ENCODE data around the gene KCNQ2. TPM values are rescaled to one million over a fixed set of nuclear protein-coding genes. Genes with fewer than 3 reads are reported as not detected.
A peak's percentile ranks its signal among the peaks of the same experiment; 100 is the strongest.

KCNQ2 gene
- total RNA-seq, 1 experiment from 2014 or later = 86.5 TPM

- DNase-seq (ENCODE audit: low read depth, low spot score) (no peak), ATAC-seq (no peak)
- no peak overlapping the region for H3K9ac ChIP-seq (ENCODE audit: low read length)
- no peak overlapping the region for H2AFZ ChIP-seq (ENCODE audit: low read depth, low read length, poor library complexity, severe bottlenecking)
- no peak overlapping the region for H3K4me2 ChIP-seq (ENCODE audit: low read length)
- H3K4me1 ChIP-seq (ENCODE audit: control insufficient read depth in 1 of 2, insufficient read depth in 2 of 2, low read length in 2 of 2) = peaks cover 11 to 21% of the 10 kb centered on the region in 2 experiments; a peak in 3 of 4 replicates
- ChIA-PET CTCF (no interaction called here), POLR2A (no interaction called here), RAD21 (ENCODE audit: low non-redundant PET in 1 of 2, low total read pairs in 2 of 2, uncharacterized antibody in 2 of 2, unreplicated experiment in 2 of 2) (no interaction called here)
- no peaks in the 10 kb centered on the region for H3K27me3 ChIP-seq (ENCODE audit: insufficient read depth, low read length)
- H3K36me3 ChIP-seq (ENCODE audit: control insufficient read depth in 1 of 2, insufficient read depth in 2 of 2, low read length in 2 of 2) = peaks cover 43 to 73% of the 10 kb centered on the region in 2 experiments
- no peak overlapping the region for H3K27ac ChIP-seq (ENCODE audit: low read depth, low read length)
- H3K4me3 ChIP-seq (replicated peaks in 1 of 2; ENCODE audit: low read depth in 1 of 2, low read length in 2 of 2) = no peak overlapping the region
- no peaks in the 10 kb centered on the region for H3K9me2 ChIP-seq (ENCODE audit: insufficient read depth)
- peaks cover 50% of the 10 kb centered on the region for H3K79me2 ChIP-seq (ENCODE audit: insufficient read depth, low read length)
- H3K9me3 ChIP-seq (ENCODE audit: control insufficient read depth in 1 of 2, insufficient read depth in 1 of 2, low read depth in 1 of 2, low read length in 2 of 2) = no peaks in the 10 kb centered on the region
- no peaks in the 10 kb centered on the region for H4K20me1 ChIP-seq (ENCODE audit: insufficient read depth)
- TF ChIP-seq ATF3 (IDR thresholded peaks at IDR 0.05) (no peak), POLR2AphosphoS5 (IDR thresholded peaks at IDR 0.05; ENCODE audit: low read depth, low read length) (peak; percentile 20; the same call in 1 of the 2 replicates)
- no TSS peak for BruUV-seq (replicated peaks)
- intact Hi-C loops (cut with micrococcal nuclease) = no loop called here
Observed at GRCh38 chr20:63494084-63494419, 21.6 kb upstream of the KCNQ2 start.

GRCh38 chr20:63493563-63494020 lies 21.1 kb upstream of the KCNQ2 start:
- ChIA-PET CTCF (no interaction called here), POLR2A (no interaction called here), RAD21 (ENCODE audit: low non-redundant PET in 1 of 2, low total read pairs in 2 of 2, uncharacterized antibody in 2 of 2, unreplicated experiment in 2 of 2) (no interaction called here)
- Histone ChIP-seq H3K36me3 (ENCODE audit: control insufficient read depth in 1 of 2, insufficient read depth in 2 of 2, low read length in 2 of 2) (peaks cover 44 to 78% of the 10 kb centered on the region in 2 experiments), H3K27me3 (ENCODE audit: insufficient read depth, low read length) (no peaks in the 10 kb centered on the region), H3K27ac (ENCODE audit: low read depth, low read length) (no peak overlapping the region), H3K79me2 (ENCODE audit: insufficient read depth, low read length) (peaks cover 50% of the 10 kb centered on the region), H3K9me3 (ENCODE audit: control insufficient read depth in 1 of 2, insufficient read depth in 1 of 2, low read depth in 1 of 2, low read length in 2 of 2) (no peaks in the 10 kb centered on the region), H3K4me2 (ENCODE audit: low read length) (no peak overlapping the region), H4K20me1 (ENCODE audit: insufficient read depth) (no peaks in the 10 kb centered on the region), H2AFZ (ENCODE audit: low read depth, low read length, poor library complexity, severe bottlenecking) (no peak overlapping the region), H3K4me3 (replicated peaks in 1 of 2; ENCODE audit: low read depth in 1 of 2, low read length in 2 of 2) (no peak overlapping the region), H3K9ac (ENCODE audit: low read length) (no peak overlapping the region), H3K9me2 (ENCODE audit: insufficient read depth) (no peaks in the 10 kb centered on the region), H3K4me1 (ENCODE audit: control insufficient read depth in 1 of 2, insufficient read depth in 2 of 2, low read length in 2 of 2) (peaks cover 11 to 21% of the 10 kb centered on the region in 2 experiments; a peak in 3 of 4 replicates)
- BruUV-seq (replicated peaks) = no TSS peak
- DNase-seq (ENCODE audit: low read depth, low spot score) = no peak
- no peak for ATAC-seq
- intact Hi-C loops (cut with micrococcal nuclease) = no loop called here
- TF ChIP-seq YY1 (IDR thresholded peaks at IDR 0.05; ENCODE audit: extremely low read depth, insufficient replicate concordance, low read depth, low read length) (no peak), CTCF (IDR thresholded peaks at IDR 0.05 in 2 of 3, conservative IDR thresholded peaks at IDR 0.05 in 1 of 3; ENCODE audit: borderline replicate concordance in 1 of 3, insufficient read depth in 1 of 3, low read depth in 2 of 3, low read length in 2 of 3) (no peak), CBX3 (IDR thresholded peaks at IDR 0.05; ENCODE audit: low read depth) (no peak), MAX (IDR thresholded peaks at IDR 0.05) (no peak), ZFX (IDR thresholded peaks at IDR 0.05) (no peak), REST (IDR thresholded peaks at IDR 0.05; ENCODE audit: low read depth) (no peak), EGR1 (IDR thresholded peaks at IDR 0.05; ENCODE audit: low read depth) (no peak), SP1 (IDR thresholded peaks at IDR 0.05; ENCODE audit: low read depth) (no peak), SIN3A (IDR thresholded peaks at IDR 0.05; ENCODE audit: low read depth) (no peak), TCF7L2 (IDR thresholded peaks at IDR 0.05; ENCODE audit: borderline replicate concordance, extremely low read depth, insufficient read depth, insufficient read length) (no peak), CEBPB (IDR thresholded peaks at IDR 0.05; ENCODE audit: low read depth) (no peak), FOSL1 (IDR thresholded peaks at IDR 0.05; ENCODE audit: low read depth) (no peak), ELF1 (IDR thresholded peaks at IDR 0.05; ENCODE audit: borderline replicate concordance, low read depth) (no peak), ZNF274 (IDR thresholded peaks at IDR 0.05; ENCODE audit: low read depth, low read length) (no peak), POLR2AphosphoS5 (IDR thresholded peaks at IDR 0.05; ENCODE audit: low read depth, low read length) (no peak), JUND (IDR thresholded peaks at IDR 0.05) (no peak)

All from HCT116 (cell line).